ENCODE measurements around the gene NUCB2.
"Not testable (repeated sequence)": the region's sequence is repeated elsewhere in the genome, so short reads cannot be mapped to it uniquely, and the experiment has no call there.

NUCB2 gene

DNA sequence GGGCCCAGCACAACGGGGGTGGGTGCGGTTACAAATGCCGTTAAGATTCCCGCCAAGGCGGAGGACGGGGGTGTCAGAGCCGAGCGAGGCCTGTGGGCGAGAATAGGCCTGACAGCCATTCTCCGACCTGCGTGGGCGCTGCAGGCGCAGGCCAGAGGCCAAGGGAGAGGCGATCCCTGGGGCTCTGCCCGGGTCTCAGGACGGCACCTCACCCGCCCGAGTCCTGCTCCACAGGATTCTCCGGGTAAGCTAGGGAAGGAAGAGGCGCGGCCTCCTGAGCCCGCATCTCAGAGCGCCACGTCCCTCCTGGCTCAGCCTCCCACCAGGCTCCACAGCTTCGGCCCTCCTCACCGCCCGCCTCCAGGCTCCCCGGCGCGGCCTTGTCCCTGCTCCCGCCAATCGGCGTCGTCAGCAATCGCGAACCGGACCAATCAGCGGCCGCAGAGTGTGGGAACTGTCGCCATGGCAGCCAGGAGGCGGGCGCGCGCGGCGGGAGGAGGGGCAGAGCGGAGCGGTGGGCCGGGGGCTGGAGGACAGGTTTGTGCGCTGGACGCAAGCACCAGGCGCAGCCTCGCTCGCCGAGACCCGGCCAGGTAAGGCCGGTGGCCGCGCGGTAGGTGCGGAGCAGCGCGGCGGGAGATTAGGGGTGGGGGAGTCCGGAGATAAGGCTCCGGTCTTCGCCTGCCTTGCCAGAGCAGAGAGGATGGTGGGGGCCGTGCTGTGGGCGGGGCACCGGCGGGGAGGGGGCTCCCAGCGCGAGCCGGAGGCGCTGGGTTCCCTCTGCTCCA lies at the start of gene NUCB2:
NUCB2 (plus strand) TSS at position 504 of the 788 bp plus-strand sequence. CDS start 18,585 bp downstream, outside the sequence.
- peak; percentile 96 for DNase-seq

- DNase-seq: not testable (repeated sequence)
These were observed 48.2 kb upstream of the NUCB2 start for GRCh38 chr11:17228186-17228925.

- DNase-seq: no peak
These were observed 46.9 kb upstream of the NUCB2 start for GRCh38 chr11:17229481-17230152.

GRCh38 chr11:17230867-17231851 lies 45.4 kb upstream of the NUCB2 start:
- peak; percentile 17 for DNase-seq

DNA sequence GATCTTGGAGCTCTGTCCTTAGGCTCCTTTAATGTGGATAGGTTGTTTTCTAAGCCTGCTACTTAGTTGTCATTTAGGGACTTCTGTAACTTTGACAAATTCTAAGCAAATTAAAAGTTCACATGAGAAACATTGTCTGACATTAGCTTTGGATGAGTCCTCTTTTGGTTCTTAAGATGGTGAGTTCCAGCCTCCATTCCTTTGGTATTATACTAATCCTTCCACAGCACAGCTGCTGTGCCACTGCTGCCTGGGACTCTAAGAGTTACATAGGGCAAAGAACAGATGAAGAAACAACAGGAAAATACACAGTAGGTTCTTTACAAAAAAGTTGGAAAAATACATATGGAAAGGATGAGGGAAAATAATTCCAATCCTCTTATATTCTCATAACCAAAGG lies 43.4 kb upstream of the NUCB2 start:
- no peak for DNase-seq

GRCh38 chr11:17238377-17238776 lies 38.2 kb upstream of the NUCB2 start:
- no peak for DNase-seq

DNA sequence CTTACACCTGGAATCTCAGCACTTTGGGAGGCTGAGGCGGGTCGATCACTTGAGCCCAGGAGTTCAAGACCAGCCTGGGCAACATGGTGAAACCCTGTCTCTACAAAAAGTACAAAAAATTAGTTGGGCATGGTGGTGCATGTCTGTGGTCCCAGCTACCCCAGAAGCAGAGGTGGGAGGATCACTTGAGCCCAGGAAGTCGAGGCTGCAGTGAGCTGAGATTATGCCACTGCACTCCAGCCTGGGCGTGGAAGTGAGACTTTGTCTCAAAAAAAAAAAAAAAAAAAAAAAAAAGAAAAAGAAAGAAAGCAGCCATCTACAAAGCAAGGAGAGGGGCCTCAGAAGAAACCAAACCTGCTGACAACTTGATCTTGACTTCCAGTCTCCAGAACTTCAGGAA lies 36.6 kb upstream of the NUCB2 start:
- DNase-seq: not testable (repeated sequence)

GRCh38 chr11:17240780-17241179 lies 35.8 kb upstream of the NUCB2 start:
- no peak for DNase-seq

- DNase-seq: not testable (repeated sequence)
These were observed 33.6 kb upstream of the NUCB2 start for GRCh38 chr11:17242954-17243353.

- no peak for DNase-seq
These were observed 32.5 kb upstream of the NUCB2 start for GRCh38 chr11:17244046-17244445.

DNA sequence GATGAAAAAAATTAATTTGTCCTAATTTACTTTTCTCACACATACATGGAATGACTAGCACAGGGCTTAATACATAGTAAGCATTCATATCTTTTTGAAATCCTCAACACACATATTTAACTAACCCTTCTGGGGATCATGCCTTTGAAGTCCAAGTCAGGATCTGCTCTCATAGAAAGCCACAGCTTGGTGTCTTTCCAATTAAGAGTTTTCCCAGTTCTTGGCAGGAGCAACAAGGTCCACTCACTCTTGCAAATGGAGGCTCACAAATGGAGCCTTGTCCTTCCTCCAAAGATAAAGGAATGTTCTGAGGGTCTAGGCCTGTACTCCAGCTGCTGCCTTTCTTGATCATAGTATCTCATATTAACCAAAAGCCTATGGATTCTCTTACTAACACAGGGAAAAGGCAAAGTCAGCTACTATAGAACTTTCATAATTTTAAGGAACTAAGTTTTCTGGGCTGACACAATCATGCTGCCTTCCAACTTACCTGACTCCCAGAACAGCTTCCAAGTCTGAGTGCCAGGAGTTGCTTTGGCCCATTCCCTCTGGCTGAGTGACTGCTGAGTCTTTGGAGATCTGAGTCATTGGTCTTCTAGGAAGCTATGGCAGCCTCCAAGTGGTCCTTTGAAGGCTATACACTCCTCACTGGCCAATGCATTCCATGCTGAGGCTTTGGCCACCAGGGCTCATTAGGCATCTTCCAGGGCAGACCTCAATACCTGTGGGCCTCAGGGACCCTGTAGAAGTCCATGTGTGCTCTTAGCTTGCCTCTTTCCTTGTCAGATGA lies 25.8 kb upstream of the NUCB2 start:
- DNase-seq: no peak

GRCh38 chr11:17252704-17253103 lies 23.8 kb upstream of the NUCB2 start:
- no peak for DNase-seq

- no peak for DNase-seq
These were observed 20.0 kb upstream of the NUCB2 start for GRCh38 chr11:17256512-17256911.

- DNase-seq: no peak
These were observed 19.3 kb upstream of the NUCB2 start for GRCh38 chr11:17257196-17257595.

- no peak for DNase-seq
These were observed 17.9 kb upstream of the NUCB2 start for GRCh38 chr11:17258670-17259069.

DNA sequence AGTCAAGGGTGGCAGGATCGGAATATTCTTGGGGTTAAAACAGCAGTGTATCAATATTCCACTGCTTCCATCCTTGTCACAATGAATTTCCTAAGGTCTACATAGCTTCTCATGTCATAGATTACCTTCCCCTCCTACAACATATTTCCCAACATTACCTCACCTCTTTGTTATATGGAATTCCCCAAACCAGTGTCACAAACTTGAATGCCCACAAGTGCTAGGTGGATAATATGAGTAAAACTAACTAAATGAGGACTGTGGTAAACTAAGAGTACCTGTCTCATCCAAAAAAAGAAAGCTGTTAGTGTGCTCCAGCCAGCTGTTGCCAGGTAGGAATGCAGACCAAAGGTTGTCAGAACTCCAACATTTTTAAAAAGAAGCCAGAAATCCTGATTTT lies 17.0 kb upstream of the NUCB2 start:
- DNase-seq: no peak

GRCh38 chr11:17260020-17260419 lies 16.5 kb upstream of the NUCB2 start:
- no peak for DNase-seq

DNA sequence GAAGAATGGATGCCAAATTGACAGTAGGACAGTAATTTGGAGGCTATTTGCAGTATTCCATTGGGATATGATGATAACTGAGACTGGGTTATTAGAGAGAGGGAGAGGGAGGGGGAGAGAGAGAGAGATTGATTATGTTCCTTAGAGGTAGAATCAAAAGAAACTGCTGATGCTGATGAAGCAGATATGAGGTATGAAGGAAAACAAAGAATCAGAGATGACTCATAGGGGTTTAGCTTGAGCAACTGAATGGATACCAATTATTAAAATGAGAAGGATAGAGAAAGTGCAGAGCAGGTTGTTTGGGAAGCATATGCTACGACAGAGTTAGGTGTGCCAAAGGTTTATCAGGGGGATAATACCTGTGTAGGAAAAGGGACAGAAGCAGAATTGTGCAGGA lies 12.8 kb upstream of the NUCB2 start:
- no peak for DNase-seq

DNA sequence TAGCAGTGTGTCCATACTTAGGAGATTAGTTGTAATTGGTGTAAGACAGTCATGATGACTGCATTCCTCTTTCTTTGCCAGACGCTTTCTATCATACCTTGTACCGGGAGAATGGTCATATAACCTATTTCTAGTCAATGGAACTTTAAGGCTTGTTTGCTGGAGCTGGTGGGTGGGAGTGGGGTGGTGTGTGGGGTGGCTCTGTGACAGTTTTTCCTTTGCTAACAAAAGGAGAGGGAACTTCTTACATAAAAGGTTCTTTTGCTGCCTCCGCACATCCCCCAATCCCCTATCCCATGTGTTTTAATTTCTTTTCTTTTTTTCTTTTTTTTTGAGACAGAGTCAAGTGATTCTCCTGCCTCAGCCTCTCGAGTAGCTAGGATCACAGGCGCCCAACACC lies 9.8 kb upstream of the NUCB2 start:
- no peak for DNase-seq

GRCh38 chr11:17267576-17267975 lies 9.0 kb upstream of the NUCB2 start:
- peak; percentile 38 for DNase-seq

DNA sequence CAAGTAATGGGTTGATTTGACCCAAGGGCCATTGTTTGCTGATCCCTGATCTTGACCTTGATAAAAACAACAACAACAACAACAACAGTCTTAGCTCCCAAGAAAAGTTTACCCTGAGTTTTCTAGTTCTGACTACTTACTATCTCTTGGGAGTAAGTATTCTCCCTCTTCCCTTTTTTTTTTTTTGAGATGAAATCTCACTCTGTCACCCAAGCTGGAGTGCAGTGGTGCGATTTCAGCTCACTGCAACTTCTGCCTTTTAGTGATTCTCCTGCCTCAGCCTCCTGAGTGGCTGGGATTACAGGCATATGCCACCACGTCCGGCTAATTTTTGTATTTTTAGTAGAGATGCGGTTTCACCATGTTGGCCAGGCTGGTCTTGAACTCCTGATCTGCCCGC lies 8.0 kb upstream of the NUCB2 start:
- not testable (repeated sequence) for DNase-seq

DNA sequence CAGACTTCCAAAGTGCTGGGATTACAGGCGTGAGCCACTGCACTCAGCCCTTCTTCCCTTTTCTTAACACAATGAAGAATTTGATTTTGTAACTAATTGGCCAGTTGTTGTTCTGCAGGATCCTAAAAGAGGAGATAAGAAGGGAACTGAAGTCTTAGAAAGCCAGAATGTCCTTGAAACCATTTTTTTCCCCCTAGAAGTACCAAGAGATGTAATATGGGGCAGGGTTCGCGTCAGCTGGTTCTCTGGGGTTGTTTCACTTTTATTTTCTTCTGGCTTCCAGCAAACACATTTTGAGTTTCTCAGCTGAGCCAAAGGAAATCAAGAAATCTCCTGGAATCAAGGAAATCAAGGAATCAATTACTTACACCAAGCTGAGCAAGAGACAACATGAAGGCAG lies 7.6 kb upstream of the NUCB2 start:
- DNase-seq: no peak

All from CD4-positive, alpha-beta T cell treated with Interleukin-6 for 4 hours (primary cell).